Activated T-cell treated with anti-CD3 and anti-CD28 coated beads for 24 hours (primary cell): ENCODE measurements around the gene ENKD1.
"Not testable (repeated sequence)": the region's sequence is repeated elsewhere in the genome, so short reads cannot be mapped to it uniquely, and the experiment has no call there.

ENCODE experiments used
- DNase-seq: peaks from one replicate; pipeline ENCODE4 v3.0.0-alpha.2; 2020; ENCODE audit warnings: low read depth

Gene ENKD1, protein sequence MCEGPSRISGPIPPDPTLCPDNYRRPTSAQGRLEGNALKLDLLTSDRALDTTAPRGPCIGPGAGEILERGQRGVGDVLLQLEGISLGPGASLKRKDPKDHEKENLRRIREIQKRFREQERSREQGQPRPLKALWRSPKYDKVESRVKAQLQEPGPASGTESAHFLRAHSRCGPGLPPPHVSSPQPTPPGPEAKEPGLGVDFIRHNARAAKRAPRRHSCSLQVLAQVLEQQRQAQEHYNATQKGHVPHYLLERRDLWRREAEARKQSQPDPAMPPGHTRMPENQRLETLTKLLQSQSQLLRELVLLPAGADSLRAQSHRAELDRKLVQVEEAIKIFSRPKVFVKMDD

GRCh38 chr16:67666559-67667452 lies at the start of gene ENKD1, which contains the start of gene C16orf86:
ENKD1 (minus strand) TSS chr16:67666750; CDS start chr16:67666442, 308 bp downstream.
C16orf86 (plus strand) TSS chr16:67666814; CDS start chr16:67666971, 157 bp downstream.
- peak; percentile 68 for DNase-seq

- DNase-seq = no peak
Observed at GRCh38 chr16:67716097-67716496, 49.5 kb upstream of the ENKD1 start.

DNA sequence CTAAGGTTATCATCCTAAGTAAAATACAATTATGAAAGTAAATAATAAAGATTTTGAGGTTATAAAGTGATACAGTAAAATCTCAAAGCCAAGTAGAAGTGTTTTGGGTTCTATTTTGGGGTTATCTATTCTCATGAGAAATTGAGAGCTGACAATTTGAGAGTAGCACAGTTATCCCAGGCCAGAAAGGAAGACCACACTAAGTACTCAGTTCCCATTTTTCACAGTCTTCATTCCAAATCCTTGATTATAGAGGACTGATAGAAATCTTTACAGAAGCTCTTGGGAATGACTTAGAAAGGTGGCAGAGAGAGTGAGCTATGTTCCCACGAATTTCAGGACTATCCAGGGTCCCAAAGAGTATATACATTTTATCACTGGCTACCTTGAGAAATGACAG lies 48.0 kb upstream of the ENKD1 start:
- no peak for DNase-seq

DNA sequence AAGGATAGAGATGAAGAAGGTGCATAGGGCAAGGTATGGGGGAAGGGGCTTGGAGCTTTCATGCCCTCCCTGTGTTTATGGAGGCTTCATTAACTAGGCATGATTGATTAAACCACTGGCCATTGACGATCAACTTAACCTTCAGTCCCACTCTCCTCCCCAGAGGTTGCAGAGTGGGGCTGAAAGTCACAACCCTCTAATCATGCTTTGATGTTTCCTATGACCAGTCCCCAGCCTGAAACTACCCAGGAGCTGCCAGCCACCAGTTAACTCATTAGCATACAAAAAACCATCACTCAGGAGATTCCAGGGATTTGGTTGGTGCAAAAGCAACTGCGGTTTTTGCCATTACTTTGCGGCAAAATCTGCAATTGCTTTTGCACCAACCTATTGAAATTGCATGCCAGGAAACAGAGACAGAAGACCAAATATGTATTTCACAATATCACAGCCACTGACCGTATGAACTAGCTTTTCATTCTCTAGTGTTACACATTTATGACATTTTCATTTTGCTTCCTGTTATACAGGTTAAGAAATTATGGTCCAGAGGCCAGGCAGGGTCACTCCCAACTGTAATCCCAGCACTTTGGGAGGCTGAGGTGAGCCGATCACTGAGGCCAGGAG lies 47.2 kb upstream of the ENKD1 start:
- no peak for DNase-seq

GRCh38 chr16:67710607-67711006 lies 44.1 kb upstream of the ENKD1 start:
- no peak for DNase-seq

DNA sequence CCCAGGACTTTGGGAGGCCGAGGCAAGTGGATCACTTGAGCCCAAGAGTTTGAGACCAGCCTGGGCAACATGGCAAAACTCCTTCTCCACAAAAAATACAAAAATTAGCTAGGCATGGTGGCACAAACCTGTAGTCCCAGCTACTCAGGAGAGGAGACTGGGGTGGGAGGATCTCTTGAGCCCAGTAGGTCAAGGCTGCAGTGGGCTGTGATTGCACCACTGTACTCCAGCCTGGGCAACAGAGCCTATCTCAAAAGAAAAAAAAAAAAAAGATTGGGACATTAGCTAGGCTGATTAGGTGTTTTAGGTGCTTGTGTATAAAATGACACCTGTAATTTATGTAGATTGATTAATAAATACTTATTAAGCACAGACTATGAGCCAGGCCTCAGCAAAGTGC lies 42.5 kb upstream of the ENKD1 start:
- DNase-seq = no peak

DNA sequence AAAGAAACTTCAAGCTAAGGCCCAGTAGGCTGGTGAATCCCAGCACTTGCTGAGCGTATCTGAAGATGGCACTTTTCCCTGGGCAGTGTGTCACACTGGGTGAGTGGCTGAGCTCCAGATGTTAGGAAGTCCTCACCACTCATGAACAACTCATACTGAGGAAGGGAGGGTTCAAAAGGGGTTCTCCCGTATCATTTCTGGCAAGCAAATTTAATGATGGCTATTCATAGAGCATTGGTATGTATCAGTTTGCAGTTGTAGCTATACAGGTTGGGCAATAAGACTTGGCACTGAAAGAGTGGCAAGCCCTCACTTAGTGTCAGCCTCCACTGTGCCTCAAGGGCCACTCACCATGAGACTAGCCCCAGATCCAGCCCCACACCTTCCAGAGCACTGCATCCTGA lies 41.8 kb upstream of the ENKD1 start:
- DNase-seq = no peak

DNA sequence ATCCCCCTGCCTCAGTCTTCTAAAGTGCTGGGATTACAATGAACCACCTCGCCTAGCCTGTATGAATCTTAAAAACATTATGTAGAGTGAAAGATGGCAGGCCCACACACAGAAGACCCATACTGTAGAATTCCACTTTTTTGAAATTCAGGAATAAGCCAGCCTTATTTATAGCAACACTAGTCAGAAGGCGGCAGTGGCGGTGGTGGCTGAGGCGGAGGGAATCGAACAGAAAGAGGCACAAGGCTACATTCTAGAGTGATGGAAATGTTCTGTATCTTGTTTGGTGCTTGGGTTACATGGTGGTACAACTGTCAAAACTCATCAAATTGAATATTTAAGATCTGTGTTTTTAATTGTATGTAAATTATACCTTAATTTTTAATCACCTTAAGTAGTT lies 41.2 kb upstream of the ENKD1 start:
- DNase-seq = no peak

GRCh38 chr16:67707210-67707609 lies 40.7 kb upstream of the ENKD1 start:
- no peak for DNase-seq

- no peak for DNase-seq
Observed at GRCh38 chr16:67704110-67704509, 37.6 kb upstream of the ENKD1 start.

DNA sequence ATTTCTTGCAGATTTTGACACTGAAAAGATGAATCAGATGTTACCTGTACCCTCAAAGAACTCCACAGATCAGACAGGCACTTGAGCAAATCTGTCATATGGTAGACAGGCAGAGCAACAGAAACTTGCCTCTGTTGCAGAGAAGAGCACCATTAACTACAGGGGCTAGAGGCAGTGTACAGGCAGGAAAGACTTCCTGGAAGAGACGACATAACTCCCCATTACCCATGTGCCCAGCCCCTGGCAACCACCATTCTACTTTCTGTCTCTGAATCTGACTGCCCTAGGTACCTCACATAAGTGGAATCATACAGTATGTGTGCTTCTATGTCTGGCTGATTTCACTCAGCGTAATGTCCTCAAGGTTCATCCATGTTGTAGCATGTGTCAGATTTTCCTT lies 37.1 kb upstream of the ENKD1 start:
- no peak for DNase-seq

GRCh38 chr16:67702130-67702529 lies 35.6 kb upstream of the ENKD1 start:
- no peak for DNase-seq

DNA sequence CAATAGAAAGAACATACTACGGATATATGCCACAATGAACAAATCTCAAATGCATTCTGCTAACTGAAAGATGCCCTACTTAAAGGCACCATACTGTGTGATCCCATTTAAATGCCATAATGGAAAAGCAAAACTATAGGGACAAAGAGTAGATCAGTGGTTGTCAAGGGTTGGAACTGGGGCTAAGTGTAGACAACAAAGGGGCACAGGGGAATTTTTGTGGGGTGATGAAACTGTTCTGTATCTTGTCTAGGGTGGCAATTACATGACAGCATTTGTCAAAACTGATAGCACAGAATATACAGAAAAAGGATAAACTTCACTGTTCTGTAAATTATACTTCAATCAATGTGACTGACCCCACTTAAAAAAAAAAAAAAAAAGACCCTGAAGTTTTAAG lies 34.9 kb upstream of the ENKD1 start:
- DNase-seq = no peak

DNA sequence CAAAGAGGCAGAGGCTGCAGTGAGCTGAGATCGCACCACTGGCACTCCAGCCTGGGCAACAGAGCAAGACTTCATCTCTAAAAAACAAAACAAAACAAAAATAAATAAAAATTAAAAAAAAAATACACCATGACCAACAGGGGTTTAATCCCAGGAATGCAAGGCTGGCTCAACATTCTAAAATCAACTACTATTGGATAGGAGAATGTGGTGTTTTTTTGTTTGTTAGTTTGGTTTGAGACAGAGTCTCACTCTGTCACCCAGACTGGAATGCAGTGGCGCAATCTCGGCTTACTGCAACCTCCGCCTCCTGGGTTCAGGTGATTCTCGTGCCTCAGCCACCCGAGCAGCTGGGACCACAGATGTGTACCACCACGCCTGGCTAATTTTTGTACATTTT lies 32.7 kb upstream of the ENKD1 start:
- no peak for DNase-seq

DNA sequence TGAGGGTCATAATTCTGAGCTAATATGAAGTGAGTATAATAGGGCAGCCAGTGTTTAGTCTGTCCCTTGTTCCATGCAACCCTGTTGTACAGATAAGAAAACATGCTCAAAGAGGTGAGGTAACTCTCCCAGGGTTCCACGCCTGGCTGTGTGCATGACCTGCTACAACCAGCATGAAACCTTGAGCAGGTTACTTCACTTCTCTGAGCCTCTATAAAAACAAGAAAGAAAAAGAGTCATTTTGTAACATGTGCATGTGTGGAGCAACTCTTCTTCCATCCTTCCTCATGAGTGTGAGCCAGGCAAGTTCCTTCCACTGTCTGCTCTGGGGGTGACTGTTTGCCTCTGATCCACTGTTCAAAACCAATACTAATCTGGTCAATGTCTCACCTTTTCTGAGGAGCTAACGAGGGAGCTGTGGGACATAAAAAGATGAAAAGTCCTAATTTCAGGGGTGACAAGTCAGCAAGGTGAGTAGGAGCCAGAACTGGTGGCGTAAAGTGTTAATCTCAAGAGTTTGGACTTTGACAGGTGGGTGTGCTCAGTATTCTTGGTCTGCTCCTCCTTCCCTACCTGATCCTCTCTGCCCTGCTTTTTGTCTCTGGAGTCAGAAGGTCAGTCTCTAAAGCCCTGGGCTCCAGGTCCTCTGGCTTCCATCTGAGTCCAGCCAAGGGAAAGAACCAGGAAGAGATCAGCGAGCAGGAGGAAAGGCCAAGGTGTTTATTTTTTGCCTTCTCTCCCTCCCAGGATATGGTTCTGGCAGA lies 31.1 kb upstream of the ENKD1 start:
- DNase-seq = no peak

DNA sequence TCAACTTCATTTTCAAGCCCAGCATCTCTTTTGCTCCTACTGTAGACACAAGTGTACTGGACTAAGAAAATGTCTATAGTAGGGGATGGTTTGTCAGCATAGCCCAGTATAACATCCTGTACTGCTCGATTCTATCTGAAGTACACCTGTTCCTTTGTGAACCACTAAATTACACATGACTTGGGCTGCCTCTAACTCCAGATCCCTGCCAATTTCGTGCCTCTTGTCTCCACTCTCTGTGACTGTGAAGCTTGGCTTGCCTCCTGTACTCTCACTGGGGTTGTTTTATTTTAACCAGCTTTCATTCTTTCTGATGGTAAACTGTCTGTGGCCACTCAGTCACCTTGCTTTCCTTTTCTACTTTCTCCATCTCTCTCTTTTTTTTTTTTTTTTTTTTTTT lies 28.1 kb upstream of the ENKD1 start:
- DNase-seq = no peak

GRCh38 chr16:67693517-67694285 lies 27.2 kb upstream of the ENKD1 start:
- DNase-seq = not testable (repeated sequence)

DNA sequence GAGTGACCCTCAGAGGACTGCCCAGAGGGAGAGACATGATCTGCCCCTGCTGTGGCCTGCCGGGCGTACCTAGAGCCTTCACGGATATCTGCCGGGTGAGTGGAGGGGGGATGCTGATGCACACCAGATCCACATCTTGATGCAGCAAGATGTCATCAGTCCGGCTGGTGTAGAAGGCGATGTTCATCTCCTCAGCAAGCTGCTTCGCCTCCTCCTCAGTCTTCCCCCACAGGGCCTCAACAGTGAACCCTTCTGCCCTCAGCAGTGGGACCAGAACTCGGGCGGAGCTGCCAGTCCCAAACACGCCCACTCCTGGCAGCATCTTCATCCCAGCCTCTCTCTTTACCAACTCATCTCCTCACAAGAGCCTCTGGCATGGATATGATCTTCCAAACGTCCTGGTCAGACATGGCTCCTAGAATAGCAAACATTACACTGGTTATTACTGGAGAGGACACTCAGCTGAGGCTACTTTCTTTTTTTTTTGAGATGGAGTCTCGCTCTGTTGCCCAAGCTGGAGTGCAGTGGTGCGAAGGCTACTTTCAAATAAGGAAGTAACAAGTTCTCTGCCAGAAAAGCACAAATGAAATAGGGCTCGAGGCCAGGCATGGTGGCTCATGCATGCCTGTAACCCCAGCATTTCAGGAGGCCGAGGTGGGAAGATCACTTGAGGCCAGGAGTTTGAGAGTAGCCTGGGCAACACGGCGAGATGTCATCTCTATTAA lies 19.0 kb upstream of the ENKD1 start:
- no peak for DNase-seq

- no peak for DNase-seq
Observed at GRCh38 chr16:67683767-67684166, 17.2 kb upstream of the ENKD1 start.
